Activated T-cell treated with anti-CD3 and anti-CD28 coated beads for 4 hours (primary cell): ENCODE measurements around the gene ATP6V1G1.

Experiments
- DNase-seq: peaks from one replicate; pipeline ENCODE4 v3.0.0-alpha.2; 2020

The ATP6V1G1 gene

GRCh38 chr9:114613087-114613486 lies 25.5 kb downstream of the ATP6V1G1 start:
- DNase-seq, result no peak

DNA sequence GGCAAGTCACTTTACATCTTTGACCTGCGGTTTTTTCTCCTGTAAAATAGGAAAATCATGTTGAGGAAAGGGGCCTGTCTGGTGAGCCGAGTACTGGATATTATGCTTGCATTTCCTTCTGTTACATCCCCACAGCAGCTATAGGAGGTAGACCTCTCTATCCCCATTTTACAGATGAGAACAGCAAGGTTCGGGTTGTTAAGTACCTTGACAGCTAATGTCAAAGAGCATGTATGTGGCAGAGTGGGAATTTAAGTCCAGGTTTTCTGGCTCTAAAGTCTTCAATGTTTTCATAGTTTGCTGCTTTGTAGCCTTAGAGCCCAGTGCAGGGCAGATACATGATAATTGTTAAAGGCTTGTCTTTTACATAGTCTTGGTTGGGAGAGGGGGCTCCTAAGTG lies 26.4 kb downstream of the ATP6V1G1 start:
- no peak for DNase-seq

DNA sequence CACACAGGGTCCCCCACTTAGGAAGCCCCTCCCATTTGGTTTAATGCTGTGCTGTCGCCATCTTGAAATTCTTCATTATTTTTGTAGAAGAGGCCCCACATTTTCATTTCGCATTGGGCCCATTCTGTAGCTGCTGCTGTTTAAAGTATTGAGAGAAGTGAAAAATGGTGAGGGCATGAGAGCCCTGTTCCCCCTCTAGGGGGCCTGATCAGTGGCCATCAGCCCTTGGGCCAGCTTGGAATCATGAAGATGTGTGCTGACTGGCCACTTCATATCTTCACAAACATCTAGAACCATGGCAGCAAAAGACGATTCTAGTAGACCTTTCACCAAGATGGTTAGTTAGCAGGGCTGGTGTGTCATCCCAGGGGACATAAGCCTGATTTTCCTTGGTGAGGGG lies 26.8 kb downstream of the ATP6V1G1 start:
- no peak for DNase-seq

GRCh38 chr9:114616684-114617520 lies 29.3 kb downstream of the ATP6V1G1 start:
- no peak for DNase-seq

- no peak for DNase-seq
These were observed 31.7 kb downstream of the ATP6V1G1 start for GRCh38 chr9:114619191-114619761.

DNA sequence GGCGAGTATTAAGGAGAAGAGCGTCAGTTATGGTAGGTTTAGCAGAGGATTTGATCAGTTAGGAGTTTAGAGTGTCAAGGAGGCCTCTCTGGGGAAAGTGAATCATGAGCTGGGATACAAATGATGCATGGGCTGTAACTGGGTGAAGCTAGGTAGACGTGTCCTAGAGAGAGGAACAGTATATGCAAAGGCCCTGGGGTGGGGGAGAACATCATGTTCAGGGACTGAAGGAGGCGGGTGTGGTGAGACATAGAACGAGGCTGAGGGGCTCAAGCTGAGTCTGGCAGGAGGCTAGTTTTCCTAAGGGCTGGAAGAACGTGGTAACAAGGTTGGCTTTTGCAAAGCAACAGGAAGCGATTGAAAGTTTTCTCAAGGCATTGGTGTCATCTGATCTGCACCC lies 34.0 kb downstream of the ATP6V1G1 start:
- no peak for DNase-seq

DNA sequence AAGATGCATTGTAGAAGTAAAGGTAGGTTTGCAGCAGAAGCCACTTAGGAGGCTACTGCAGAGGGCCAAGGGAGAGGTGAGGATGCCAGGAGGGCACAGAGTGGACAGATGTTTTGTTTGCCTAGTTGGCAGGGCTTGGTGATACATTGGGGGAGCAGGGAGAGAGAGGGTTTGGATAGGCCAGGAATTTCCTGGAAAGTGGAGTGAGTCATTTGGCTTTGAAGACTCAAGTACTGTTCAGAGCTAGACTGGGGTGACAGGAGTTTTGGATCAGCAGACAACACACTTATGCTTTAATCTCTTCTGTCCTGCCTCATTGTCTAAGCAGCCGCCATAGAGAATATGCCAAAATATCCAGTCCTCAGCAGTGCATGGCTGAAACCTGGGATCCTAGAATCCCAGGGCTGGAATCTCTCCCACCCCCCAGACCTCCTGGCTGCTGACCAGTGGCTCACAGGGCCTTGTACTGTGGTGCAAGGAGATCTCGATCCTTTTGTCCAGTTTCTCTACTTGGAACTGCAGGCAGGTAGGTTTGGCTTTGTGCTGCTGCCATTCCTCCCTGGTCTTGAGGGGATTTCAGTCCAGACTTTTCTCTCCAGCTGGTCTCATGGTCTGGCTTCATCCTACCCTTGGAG lies 34.5 kb downstream of the ATP6V1G1 start:
- DNase-seq, result no peak

- no peak for DNase-seq
These were observed 37.1 kb downstream of the ATP6V1G1 start for GRCh38 chr9:114624677-114625076.

- DNase-seq, result no peak
These were observed 38.9 kb downstream of the ATP6V1G1 start for GRCh38 chr9:114626415-114627020.

DNA sequence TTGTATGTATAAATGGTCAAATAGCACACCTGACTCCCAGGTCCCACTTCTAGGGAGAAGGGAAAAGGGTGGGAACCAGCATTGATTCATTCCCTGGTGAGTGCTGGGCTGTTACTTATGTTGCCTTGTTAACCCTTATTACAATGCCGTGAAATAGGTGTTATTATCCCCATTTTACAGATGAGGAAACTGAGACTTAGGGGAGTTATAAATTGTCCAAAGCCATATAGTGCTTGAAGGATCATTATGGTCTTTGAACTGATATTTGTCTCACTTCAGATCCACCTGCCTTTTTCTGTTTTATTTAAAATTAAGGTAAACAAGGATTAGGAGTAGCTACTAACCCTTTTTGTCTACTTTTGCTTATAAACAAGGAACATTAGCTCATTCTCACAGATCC lies 40.0 kb downstream of the ATP6V1G1 start:
- no peak for DNase-seq

DNA sequence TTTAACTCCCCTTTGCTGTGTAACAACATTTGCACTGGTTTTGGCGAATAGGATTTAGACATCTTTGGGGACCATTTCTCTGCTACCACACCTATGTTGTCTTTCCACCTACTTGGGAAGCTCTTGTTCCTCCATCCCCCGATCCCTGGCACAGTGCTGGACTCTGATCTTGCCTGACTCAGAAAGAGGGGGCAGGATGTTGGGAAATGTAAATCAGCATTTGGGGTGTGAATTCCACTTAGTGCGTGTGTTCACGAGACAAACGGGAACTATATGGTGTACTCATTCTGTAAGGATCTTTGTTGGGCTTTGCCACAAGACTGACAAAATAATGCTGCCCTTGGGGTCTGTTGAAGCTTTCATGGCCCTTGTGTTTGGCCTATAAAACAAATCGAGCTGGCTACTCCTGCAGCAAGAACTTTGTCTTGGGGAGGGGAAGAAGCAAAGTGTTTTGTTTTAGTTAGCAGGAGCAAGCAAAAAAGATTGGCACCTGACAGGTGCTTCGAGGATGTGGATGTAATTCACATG lies 42.1 kb downstream of the ATP6V1G1 start:
- no peak for DNase-seq

DNA sequence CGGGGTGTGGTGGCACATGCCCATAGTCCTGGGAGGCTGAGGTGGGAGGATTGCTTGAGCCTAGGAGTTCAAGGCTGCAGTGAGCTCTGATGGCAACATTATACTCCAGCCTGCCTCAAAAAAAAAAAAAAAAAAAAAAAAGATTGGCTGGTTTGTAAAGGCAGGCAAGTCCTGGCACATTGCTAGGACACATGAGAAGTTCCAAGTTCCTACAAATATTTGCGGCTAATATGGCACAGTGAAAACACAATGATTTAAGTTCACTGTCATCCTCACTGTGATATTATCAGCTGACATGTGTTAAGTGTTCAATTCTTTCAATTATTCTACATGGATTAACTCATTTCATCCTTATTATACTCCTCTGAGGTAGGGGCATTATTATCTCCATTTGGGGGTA lies 43.6 kb downstream of the ATP6V1G1 start:
- DNase-seq, result no peak

- DNase-seq, result no peak
These were observed 46.0 kb downstream of the ATP6V1G1 start for GRCh38 chr9:114633438-114634089.

DNA sequence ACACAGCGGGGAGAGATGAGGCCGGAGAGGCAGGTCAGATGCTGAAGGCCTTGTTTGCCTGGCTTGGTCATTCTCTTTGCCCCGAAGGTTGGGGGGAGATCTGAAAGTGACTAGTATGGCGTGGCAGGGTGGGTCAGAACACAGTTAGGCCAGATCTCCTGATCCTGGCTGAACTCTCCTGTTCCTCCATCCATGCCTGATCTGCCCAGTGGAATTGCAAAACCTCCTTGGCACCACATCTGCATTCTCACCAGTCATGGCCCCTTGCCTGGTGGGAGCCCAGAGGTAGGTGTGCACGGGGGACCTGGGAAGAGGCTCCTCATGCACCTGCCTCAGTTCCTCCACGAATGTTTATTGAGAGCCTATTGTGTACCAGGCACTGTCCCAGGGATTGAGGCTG lies 46.8 kb downstream of the ATP6V1G1 start:
- no peak for DNase-seq

GRCh38 chr9:114638404-114638803 lies 50.8 kb downstream of the ATP6V1G1 start:
- no peak for DNase-seq

DNA sequence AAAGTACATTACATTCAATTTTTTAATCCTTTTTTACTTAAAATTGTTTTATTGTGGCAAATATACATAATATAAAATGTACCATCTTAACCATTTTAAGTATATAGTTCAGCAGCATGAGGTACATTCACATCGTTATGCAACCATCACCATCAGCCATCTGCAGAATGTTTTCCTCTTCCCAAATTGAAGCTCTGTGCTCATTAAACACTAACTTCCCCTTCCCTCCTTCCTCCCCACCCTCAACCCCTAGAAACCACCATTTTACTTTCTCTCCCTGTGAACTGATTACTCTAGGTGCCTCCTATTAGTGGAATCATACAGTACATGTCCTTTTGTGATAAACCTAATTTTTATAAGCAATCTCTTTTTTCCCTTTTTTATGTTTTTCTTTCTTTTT lies 54.4 kb downstream of the ATP6V1G1 start:
- DNase-seq, result no peak

- no peak for DNase-seq
These were observed 55.4 kb downstream of the ATP6V1G1 start for GRCh38 chr9:114643001-114643400.

DNA sequence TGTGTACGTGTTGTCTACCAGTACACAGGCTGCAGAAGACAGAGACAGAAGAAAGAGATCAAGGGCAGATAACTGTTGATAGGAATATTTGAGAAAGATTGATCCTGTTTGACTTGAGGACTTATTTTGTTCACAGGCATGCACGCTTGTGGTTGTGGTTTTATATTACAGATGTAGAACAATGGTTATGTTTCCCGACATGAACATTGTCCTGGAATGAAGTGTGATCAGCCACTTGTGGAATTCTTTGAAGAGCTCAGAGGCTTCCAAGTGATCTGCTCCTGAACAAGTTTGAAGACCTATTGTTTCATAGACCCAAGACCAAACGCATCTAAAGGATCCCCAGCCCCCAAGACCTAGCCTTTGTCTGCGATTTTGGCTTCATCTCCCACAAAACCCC lies 56.3 kb downstream of the ATP6V1G1 start:
- no peak for DNase-seq
